OCI-LY3 (cell line): ENCODE results near the gene OR2T4.

Experiments
- H2AFZ ChIP-seq: fragments of 200-600, 300-600 bp; shearing (Covaris generic); 2 replicates; pipeline ENCODE4 v1.6.0; 2014; ENCODE audit warnings: antibody characterized with exemption, low read depth, low read length
- H3K27ac ChIP-seq: fragments of 200-600, 300-600 bp; sonication (generic); 2 replicates; pipeline ENCODE4 v1.5.1; 2014; ENCODE audit warnings: mild to moderate bottlenecking, low read length, moderate library complexity, mixed read lengths
- H3K27me3 ChIP-seq: fragments of 200-600, 300-600 bp; sonication (generic); 2 replicates; pipeline ENCODE4 v1.6.1; 2014; ENCODE audit warnings: low read depth, low read length, mixed read lengths
- H3K36me3 ChIP-seq: fragments of 200-600, 300-600 bp; sonication (generic); replicated peaks from 2 replicates; pipeline ENCODE3; 2014; ENCODE audit warnings: low read depth, low read length, mixed read lengths
- H3K4me1 ChIP-seq: fragments of 300-600, 200-600 bp; sonication (generic); 2 replicates; pipeline ENCODE4 v1.6.1; 2014; ENCODE audit warnings: low read length, mixed read lengths
- H3K4me2 ChIP-seq: fragments of 200-600, 300-600 bp; sonication (generic); 2 replicates; pipeline ENCODE4 v1.6.1; 2014; ENCODE audit warnings: low read length, mixed read lengths
- H3K4me3 ChIP-seq: fragments of 300-600, 200-600 bp; sonication (generic); 2 replicates; pipeline ENCODE4 v1.5.1; 2014; ENCODE audit warnings: antibody characterized with exemption, mild to moderate bottlenecking, low read length, moderate library complexity
- H3K79me2 ChIP-seq: fragments of 300-600, 200-600 bp; shearing (Covaris generic); 2 replicates; pipeline ENCODE4 v1.6.1; 2014; ENCODE audit warnings: mild to moderate bottlenecking, low read length, mixed read lengths
- H3K9ac ChIP-seq: fragments of 300-600, 200-600 bp; shearing (Covaris generic); 2 replicates; pipeline ENCODE4 v1.6.0; 2014; ENCODE audit warnings: mild to moderate bottlenecking, low read length, moderate library complexity
- H3K9me3 ChIP-seq: fragments of 200-600, 300-600 bp; shearing (Covaris generic); 2 replicates; pipeline ENCODE4 v1.6.1; 2014; ENCODE audit warnings: low read length, mixed read lengths; ENCODE audit not compliant: insufficient read depth
- H4K20me1 ChIP-seq: fragments of 200-600, 300-600 bp; sonication (generic); 2 replicates; pipeline ENCODE4 v1.6.1; 2016; ENCODE audit warnings: low read length, mixed read lengths; ENCODE audit not compliant: insufficient read depth
- EZH2phosphoT487 ChIP-seq: fragments of 200-600 bp; shearing (Covaris generic); IDR thresholded peaks from 2 replicates; pipeline ENCODE4 v1.6.1; 2018; ENCODE audit warnings: antibody characterized with exemption, mixed run types, low read depth
- TF ChIP-seq, protein P1 (sequence below): fragments of 200-600, 300-600 bp; sonication (generic); IDR thresholded peaks from 2 replicates; pipeline ENCODE4 v1.5.1; 2014; ENCODE audit warnings: antibody characterized with exemption, low read length, low read depth

Gene OR2T4

GRCh38 chr1:248388426-248388825 is 27.0 kb downstream of the OR2T4 start:
- H3K36me3 ChIP-seq, result no peaks in the 10 kb centered on the region
- H3K4me1 ChIP-seq, result no peaks in the 10 kb centered on the region
- no peaks in the 10 kb centered on the region for H4K20me1 ChIP-seq
- no peak overlapping the region for H3K4me2 ChIP-seq
- H3K27me3 ChIP-seq, result no peaks in the 10 kb centered on the region
- H3K79me2 ChIP-seq, result no peaks in the 10 kb centered on the region
- no peak overlapping the region for H3K4me3 ChIP-seq
- TF ChIP-seq EZH2phosphoT487, result no peak
- TF ChIP-seq, protein P1, sequence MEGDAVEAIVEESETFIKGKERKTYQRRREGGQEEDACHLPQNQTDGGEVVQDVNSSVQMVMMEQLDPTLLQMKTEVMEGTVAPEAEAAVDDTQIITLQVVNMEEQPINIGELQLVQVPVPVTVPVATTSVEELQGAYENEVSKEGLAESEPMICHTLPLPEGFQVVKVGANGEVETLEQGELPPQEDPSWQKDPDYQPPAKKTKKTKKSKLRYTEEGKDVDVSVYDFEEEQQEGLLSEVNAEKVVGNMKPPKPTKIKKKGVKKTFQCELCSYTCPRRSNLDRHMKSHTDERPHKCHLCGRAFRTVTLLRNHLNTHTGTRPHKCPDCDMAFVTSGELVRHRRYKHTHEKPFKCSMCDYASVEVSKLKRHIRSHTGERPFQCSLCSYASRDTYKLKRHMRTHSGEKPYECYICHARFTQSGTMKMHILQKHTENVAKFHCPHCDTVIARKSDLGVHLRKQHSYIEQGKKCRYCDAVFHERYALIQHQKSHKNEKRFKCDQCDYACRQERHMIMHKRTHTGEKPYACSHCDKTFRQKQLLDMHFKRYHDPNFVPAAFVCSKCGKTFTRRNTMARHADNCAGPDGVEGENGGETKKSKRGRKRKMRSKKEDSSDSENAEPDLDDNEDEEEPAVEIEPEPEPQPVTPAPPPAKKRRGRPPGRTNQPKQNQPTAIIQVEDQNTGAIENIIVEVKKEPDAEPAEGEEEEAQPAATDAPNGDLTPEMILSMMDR, result no peak
- no peaks in the 10 kb centered on the region for H3K9me3 ChIP-seq
- H3K9ac ChIP-seq, result no peak overlapping the region
- no peak overlapping the region for H3K27ac ChIP-seq
- H2AFZ ChIP-seq, result no peak overlapping the region

DNA sequence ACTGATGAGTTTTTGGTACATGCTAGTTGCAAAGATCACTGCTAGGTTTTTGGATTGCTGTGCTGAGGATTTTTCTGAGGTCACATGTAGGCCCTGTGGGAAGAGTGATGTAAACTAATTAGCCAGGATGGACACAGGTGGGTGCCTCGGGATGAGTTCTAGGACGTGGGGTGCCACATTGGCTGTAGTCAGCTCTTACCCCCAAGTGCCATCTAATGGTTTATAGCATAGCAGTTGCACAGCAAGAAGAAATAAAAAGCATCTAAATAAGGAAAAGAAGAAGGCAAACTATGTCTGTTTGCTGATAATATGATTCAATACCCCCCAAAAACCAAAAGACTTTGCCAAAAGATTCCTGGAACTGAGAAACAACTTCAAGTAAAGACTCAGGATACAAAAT is 31.6 kb downstream of the OR2T4 start:
- H2AFZ ChIP-seq, result no peak overlapping the region
- H3K9ac ChIP-seq, result no peak overlapping the region
- H3K4me3 ChIP-seq, result no peak overlapping the region
- no peaks in the 10 kb centered on the region for H3K4me1 ChIP-seq
- no peaks in the 10 kb centered on the region for H3K27me3 ChIP-seq
- no peaks in the 10 kb centered on the region for H3K36me3 ChIP-seq
- TF ChIP-seq EZH2phosphoT487, result no peak
- TF ChIP-seq, protein P1, result no peak
- H3K9me3 ChIP-seq, result no peaks in the 10 kb centered on the region
- H4K20me1 ChIP-seq, result no peaks in the 10 kb centered on the region
- H3K79me2 ChIP-seq, result no peaks in the 10 kb centered on the region
- H3K4me2 ChIP-seq, result no peak overlapping the region
- H3K27ac ChIP-seq, result no peak overlapping the region

DNA sequence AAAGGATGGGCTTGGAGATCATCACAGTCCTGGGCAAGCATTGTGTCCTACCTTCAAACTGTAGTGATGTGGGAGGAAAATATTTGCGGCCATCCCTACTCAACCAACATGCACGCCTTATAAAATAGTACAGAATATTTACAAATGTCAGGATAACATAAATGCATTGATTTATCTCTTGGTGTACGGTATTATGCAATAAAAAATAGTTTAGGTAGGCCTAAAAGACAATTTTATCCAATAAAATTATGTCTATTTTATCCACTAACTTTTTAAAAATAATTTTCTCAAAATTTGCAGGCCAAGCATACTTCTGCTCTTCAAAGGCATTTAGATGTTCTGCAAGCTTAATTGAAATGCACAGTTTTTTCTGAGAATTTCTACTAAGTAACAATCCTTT is 41.3 kb downstream of the OR2T4 start, which contains the start of gene OR2T1:
Gene OR2T1 (plus strand): TSS at position 301 of the 400 bp plus-strand sequence. CDS start 3,100 bp downstream, outside the sequence.
- no peak within 1 kb of the TSS for H3K4me3 ChIP-seq
- TF ChIP-seq, protein P1, result no peak
- no peak for TF ChIP-seq EZH2phosphoT487
- no peak within 1 kb of the TSS for H3K4me2 ChIP-seq
- peaks cover 7% of the 10 kb centered on the region; the same call in 1 of the 2 replicates for H3K27me3 ChIP-seq
- H2AFZ ChIP-seq, result no peak within 1 kb of the TSS
- H3K9ac ChIP-seq, result no peak within 1 kb of the TSS
- H3K79me2 ChIP-seq, result no peaks in the 10 kb centered on the region
- H3K27ac ChIP-seq, result no peak within 1 kb of the TSS
- no peaks in the 10 kb centered on the region for H3K36me3 ChIP-seq
- H3K9me3 ChIP-seq, result no peaks in the 10 kb centered on the region
- H4K20me1 ChIP-seq, result no peaks in the 10 kb centered on the region
- H3K4me1 ChIP-seq, result no peaks in the 10 kb centered on the region

DNA sequence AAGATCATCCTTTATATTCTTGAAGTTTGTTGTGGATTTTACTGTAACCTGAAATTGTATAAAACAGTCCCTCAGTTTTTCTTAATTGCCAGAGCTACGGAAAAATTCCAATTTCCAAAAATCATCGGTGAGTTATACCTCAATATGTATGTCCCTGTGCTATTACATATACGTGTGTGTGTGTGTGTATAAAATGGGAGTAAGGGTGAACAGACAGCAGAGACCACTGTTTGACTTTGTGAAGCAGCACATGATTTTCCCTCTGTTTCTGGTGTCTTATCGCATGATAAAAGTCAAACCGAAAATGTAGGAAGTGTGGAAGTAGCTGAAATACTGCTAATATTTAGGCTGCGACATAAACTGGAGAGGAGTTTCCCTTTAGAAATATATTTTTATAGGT is 42.6 kb downstream of the OR2T4 start:
- Histone ChIP-seq H3K79me2 (no peaks in the 10 kb centered on the region), H3K27me3 (peaks cover 7% of the 10 kb centered on the region; the same call in 1 of the 2 replicates), H3K4me1 (no peaks in the 10 kb centered on the region), H3K9ac (no peak overlapping the region), H3K4me3 (no peak overlapping the region), H4K20me1 (no peaks in the 10 kb centered on the region), H2AFZ (no peak overlapping the region), H3K4me2 (no peak overlapping the region), H3K36me3 (no peaks in the 10 kb centered on the region), H3K9me3 (0 out of 2 replicates have a peak, but pooled peaks cover 2% of the 10 kb centered on the region), H3K27ac (no peak overlapping the region)
- no peak for TF ChIP-seq EZH2phosphoT487
- TF ChIP-seq, protein P1, result peak; percentile 58
